ENCODE data around the gene OBP2A. TPM values are rescaled to one million over a fixed set of nuclear protein-coding genes. Genes with fewer than 3 reads are reported as not detected.
"Not testable (repeated sequence)": the region's sequence is repeated elsewhere in the genome, so short reads cannot be mapped to it uniquely, and the experiment has no call there.

OBP2A gene
- polyA plus RNA-seq, 5 donors: not detected

DNA sequence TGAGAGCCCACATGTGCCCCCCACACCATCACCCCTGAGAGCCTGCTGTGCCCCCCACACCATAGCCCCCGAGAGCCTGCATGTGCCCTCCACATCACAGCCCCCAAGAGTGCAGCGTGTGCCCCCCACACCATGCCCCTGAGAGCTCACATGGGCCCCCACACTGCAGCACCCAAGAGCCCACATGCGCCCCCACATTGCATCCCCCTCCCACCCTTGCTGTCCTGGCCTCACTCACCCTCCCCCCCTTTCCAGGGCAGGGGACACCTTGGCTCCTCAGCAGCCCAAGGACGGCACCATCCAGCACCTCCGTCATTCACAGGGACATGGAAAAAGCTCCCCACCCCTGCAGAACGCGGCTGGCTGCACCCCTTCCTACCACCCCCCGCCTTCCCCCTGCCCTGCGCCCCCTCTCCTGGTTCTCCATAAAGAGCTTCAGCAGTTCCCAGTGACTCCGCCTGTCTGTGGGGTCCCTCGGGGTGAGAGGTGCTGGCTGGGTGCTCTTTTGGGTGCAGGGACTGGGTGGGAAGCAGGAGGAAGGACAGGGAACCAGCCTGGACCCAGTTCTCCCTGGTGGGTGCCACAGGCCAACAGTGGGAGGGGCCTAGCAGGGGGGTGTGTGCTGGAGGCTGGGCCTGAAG is 19.7 kb upstream of the OBP2A start:
- DNase-seq: no peak

GRCh38 chr9:135526730-135527571 is 19.0 kb upstream of the OBP2A start:
- DNase-seq: no peak

GRCh38 chr9:135528842-135529435 is 17.0 kb upstream of the OBP2A start:
- not testable (repeated sequence) for DNase-seq

DNA sequence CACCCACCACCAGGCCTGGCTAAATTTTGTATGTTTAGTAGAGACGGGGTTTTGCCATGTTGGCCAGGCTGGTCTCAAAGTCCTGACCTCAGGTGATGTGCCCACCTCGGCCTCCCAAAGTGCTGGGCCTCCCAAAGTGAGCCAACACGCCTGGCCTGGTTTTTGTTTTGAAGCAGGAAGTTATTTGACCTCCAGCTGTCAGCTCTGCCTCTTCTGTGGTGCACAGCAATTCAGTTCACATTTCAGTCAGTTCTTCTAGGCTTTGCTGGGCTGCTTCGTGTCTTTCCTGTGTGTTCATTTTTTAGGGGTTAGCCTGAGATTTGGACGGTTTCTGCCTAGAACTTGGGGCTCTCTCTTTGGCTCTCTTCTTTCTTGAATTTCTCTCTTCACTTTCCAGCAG is 15.8 kb upstream of the OBP2A start:
- no peak for DNase-seq

GRCh38 chr9:135531096-135531495 is 14.8 kb upstream of the OBP2A start:
- no peak for DNase-seq

DNA sequence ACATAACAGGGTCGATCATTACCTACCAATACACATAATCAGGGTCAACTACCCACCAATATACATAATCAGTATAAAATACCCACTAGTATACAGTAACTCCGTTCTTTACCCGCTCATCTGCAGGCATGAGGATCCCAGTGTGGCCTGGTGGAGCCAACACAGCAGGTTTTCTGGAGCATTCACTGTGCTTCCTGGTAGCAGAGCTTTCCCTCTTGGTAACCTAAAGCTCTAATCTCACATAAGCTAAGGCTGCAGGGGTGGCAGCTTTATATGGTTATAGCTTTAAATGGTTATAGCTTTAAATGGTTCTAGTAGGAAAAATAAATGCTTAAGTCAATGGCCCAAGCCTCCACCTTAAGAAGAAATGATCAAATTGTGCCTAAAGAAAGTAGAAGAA is 12.8 kb upstream of the OBP2A start:
- no peak for DNase-seq

DNA sequence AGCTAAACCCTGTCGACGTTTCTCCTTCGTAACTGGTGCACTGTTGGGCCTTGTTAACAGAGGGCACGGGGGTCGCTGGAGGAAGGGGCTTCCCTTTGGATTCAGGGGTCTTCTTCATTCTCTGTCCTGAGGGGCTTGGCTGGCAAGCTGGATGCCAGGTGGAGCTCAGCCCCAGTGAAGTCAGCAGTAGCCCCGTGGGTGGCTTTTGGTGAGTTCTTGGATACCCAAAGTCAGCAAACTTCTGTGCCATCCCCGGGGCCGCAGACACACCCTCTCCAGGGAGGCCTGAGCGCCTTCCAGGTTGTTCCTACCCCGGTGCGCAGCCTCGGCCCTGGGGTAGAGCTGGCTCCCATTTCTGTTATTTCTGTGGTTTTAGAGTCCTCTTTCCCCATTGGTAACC is 12.3 kb upstream of the OBP2A start:
- no peak for DNase-seq

- DNase-seq: not testable (repeated sequence)
Measured at GRCh38 chr9:135534192-135534711, 11.7 kb upstream of the OBP2A start.

GRCh38 chr9:135534826-135535225 is 11.1 kb upstream of the OBP2A start:
- DNase-seq: not testable (repeated sequence)

DNA sequence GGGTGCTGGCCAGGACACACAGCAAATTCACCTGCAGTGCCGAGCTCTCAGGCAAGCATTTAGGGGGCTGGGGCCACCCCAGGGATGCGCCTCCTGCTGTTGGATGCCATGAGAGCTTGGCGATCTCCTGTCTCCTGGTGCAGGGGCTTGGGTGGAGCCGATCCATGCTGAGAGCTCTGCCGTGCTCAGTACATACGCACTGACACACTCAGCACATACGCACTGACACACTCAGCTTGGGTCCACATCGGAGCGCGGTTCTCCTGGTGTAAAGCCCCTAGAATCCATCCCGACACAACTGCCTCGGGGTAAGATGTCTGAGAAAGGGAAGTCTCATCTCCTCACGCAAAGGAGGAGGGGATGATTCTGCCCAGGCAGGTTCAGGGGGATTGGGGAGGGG is 10.3 kb upstream of the OBP2A start:
- DNase-seq: not testable (repeated sequence)

DNA sequence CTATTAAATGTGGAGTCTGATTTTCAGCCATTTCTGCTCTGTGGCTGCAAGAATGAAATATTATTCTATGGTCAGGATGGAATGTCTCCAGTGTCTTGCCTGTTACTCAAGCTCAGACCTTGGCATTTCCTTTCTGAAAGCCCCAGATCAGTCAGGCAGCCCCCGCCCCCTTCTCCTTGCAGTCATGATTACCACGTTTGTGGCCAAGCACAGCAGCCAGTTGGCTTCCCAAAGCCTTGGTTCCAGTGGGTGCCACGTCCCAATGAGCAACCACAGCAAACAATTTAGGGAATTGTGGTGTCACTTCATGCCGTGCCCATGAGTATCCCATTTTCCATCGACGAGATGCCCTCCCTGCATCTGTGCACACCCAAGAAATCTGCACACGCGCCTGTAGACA is 9.7 kb upstream of the OBP2A start:
- DNase-seq: no peak

- DNase-seq: not testable (repeated sequence)
Measured at GRCh38 chr9:135543262-135543894, 2.5 kb upstream of the OBP2A start.

DNA sequence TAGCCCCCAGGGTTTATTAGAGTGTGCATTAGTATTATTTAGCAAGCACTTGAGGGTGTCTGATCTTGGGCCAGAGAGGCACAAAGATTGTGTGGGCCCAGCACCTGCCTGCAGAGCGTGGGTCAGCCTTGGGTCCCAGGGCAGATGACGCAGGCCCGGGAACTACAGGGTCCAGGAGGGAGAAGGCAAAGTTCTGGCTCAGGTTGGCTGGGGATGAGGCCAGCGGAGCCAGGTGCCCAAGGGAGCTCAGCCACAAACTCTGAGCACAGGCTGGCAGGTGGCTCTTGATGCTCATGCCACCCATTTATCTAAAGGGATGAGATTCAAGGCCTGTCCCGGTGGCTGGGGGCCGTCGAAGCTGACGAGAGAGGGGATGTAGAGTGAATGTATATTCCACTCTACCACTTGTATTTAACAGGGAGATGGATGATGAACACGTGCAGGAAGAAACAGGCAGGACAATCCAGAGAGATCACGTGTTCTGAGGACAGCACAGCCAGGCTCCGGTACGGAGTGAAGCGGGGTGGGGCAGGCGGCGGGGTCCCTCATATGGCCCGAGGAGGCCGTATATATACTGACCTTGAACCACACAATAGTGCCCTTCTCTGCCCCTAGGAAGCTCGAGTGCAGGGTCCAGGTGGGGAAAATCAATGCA is 818 bp upstream of the OBP2A start:
- no peak for DNase-seq

- not testable (repeated sequence) for DNase-seq
Measured at GRCh38 chr9:135546792-135547617, 1.1 kb downstream of the OBP2A start.

GRCh38 chr9:135547756-135548736 is 2.1 kb downstream of the OBP2A start:
- DNase-seq: no peak

DNA sequence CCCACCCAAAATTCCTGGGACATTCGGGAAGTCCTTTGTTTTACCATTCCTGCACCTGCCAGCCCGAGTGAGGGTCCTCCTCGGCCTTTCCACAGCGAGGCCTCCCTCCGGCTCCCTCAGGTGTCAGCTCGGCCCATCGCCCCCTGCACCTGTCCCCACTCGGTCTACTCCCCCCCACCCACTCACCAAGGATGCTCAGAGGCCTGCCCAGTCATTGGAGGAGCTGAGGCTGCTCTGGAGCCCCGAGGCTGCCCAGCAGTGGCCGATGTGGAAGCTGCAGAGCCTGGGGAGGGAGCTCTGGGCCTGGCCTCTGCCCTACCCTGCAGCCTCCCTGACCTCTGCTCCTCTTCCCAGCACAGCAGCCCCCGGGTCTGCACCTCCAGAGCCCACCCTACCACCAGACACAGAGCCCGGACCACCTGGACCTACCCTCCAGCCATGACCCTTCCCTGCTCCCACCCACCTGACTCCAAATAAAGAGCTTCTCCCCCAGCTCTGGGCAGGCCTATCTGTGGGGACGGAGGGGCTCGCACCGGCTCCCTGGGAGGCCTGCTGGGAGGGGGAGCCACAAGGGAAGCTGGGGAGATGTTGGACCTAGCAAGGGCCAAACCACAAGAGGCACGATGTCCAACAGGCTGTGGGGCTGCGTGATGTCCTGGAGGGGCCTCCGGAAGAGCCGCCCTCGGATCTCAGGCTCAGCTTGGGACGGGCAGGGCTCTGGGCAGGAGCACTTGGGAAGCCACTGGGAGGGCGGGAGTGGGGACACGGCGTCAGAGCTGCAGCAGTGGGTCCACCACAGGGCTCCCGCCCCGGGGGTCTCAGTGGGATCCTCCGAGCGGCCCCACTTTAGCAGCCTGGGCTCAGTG is 3.8 kb downstream of the OBP2A start:
- not testable (repeated sequence) for DNase-seq

- DNase-seq: no peak
Measured at GRCh38 chr9:135550344-135550918, 4.5 kb downstream of the OBP2A start.

DNA sequence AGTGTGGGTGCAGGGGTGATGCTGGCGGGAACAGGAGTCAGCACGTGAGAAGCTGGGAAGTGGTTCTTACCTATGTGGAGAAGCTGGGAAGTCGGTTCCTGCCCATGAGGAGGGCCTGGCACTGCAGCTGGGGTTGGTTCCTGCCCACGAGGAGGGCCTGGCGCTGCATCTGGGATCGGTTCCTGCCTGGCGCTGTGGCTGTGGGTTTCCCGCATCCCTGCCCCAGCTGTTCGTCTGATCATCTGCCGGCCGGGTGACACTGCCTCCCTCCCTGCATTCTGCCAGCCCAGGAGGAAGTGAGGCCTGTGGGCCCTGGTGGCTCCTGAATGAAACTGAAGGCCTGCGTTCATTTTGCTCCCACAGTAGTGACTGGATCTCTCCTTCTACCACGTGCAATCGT is 5.1 kb downstream of the OBP2A start:
- DNase-seq: no peak
